H7 (cell line): ENCODE measurements around the gene TXNDC17. TPM values are rescaled to one million over a fixed set of nuclear protein-coding genes. Genes with fewer than 3 reads are reported as not detected.
"Not testable (repeated sequence)": the region's sequence is repeated elsewhere in the genome, so short reads cannot be mapped to it uniquely, and the experiment has no call there.

Source experiments
- DNase-seq: peaks from one replicate; pipeline ENCODE4 v3.0.0; 2012
- H3K27me3 ChIP-seq: 2 replicates; pipeline ENCODE4 v1.6.0; 2011; ENCODE audit warnings: mild to moderate bottlenecking, low read length; ENCODE audit not compliant: control insufficient read depth, insufficient read depth
- H3K36me3 ChIP-seq: replicated peaks from 2 replicates; pipeline ENCODE4 v1.5.1; 2011; ENCODE audit warnings: low read length; ENCODE audit not compliant: control insufficient read depth, insufficient read depth
- H3K4me3 ChIP-seq: 2 replicates; pipeline ENCODE4 v1.5.1; 2011; ENCODE audit warnings: low read depth, mild to moderate bottlenecking, control low read depth, low read length, moderate library complexity; ENCODE audit not compliant: insufficient read depth
- total RNA-seq: library from RNA; depleted of rRNA; stranded (reverse); fragments of >200 nt; shearing (Covaris generic); gene quantifications from 2 replicates; pipeline ENCODE4 v1.2.3, GENCODE V29; 2014; rRNA removed

The TXNDC17 gene
- total RNA-seq = 129 and 172 TPM in 2 replicates

- DNase-seq = peak; percentile 92
- Histone ChIP-seq H3K36me3 (peaks cover 4% of the 10 kb centered on the region), H3K4me3 (peak within 1 kb of the TSS; percentile 68), H3K27me3 (no peaks in the 10 kb centered on the region)
These were observed at the start of gene TXNDC17, which contains the start of gene KIAA0753 for GRCh38 chr17:6640536-6641246. TXNDC17 (plus strand) TSS chr17:6641060; CDS start chr17:6641083, 23 bp downstream. KIAA0753 (minus strand) TSS chr17:6640711; CDS start chr17:6635103, 5,608 bp downstream.

- H3K36me3 ChIP-seq = peaks cover 12% of the 10 kb centered on the region
- no peak for DNase-seq
- no peaks in the 10 kb centered on the region for H3K27me3 ChIP-seq
- H3K4me3 ChIP-seq = no peak overlapping the region
These were observed 49.2 kb upstream of the TXNDC17 start for GRCh38 chr17:6591599-6592158.

- Histone ChIP-seq H3K27me3 (no peaks in the 10 kb centered on the region), H3K36me3 (peaks cover 12% of the 10 kb centered on the region), H3K4me3 (no peak overlapping the region)
- DNase-seq = no peak
These were observed 48.7 kb upstream of the TXNDC17 start for GRCh38 chr17:6592173-6592572.

- peaks cover 10% of the 10 kb centered on the region for H3K36me3 ChIP-seq
- DNase-seq, H3K4me3 ChIP-seq, H3K27me3 ChIP-seq: not testable (repeated sequence)
These were observed 47.5 kb upstream of the TXNDC17 start for GRCh38 chr17:6593371-6593770.

GRCh38 chr17:6596081-6596480, 44.8 kb upstream of the TXNDC17 start:
- no peak for DNase-seq
- Histone ChIP-seq H3K4me3 (no peak overlapping the region), H3K27me3 (no peaks in the 10 kb centered on the region), H3K36me3 (peaks cover 5% of the 10 kb centered on the region)

GRCh38 chr17:6596511-6596910, 44.3 kb upstream of the TXNDC17 start:
- no peaks in the 10 kb centered on the region for H3K27me3 ChIP-seq
- DNase-seq = no peak
- H3K36me3 ChIP-seq = peaks cover 5% of the 10 kb centered on the region
- H3K4me3 ChIP-seq = no peak overlapping the region

- Histone ChIP-seq H3K4me3 (no peak overlapping the region), H3K36me3 (peaks cover 5% of the 10 kb centered on the region), H3K27me3 (no peaks in the 10 kb centered on the region)
- DNase-seq = no peak
These were observed 43.9 kb upstream of the TXNDC17 start for GRCh38 chr17:6596941-6597340.

- peaks cover 5% of the 10 kb centered on the region for H3K36me3 ChIP-seq
- DNase-seq = no peak
- H3K27me3 ChIP-seq = no peaks in the 10 kb centered on the region
- no peak overlapping the region for H3K4me3 ChIP-seq
These were observed 43.1 kb upstream of the TXNDC17 start for GRCh38 chr17:6597727-6598126.

- no peak for DNase-seq
- H3K4me3 ChIP-seq = no peak overlapping the region
- H3K27me3 ChIP-seq = no peaks in the 10 kb centered on the region
- peaks cover 5% of the 10 kb centered on the region for H3K36me3 ChIP-seq
These were observed 41.5 kb upstream of the TXNDC17 start for GRCh38 chr17:6599364-6599763.

- no peak for DNase-seq
- Histone ChIP-seq H3K4me3 (no peak overlapping the region), H3K27me3 (no peaks in the 10 kb centered on the region), H3K36me3 (peaks cover 5% of the 10 kb centered on the region)
These were observed 38.7 kb upstream of the TXNDC17 start for GRCh38 chr17:6602141-6602540.

- Histone ChIP-seq H3K27me3 (no peaks in the 10 kb centered on the region), H3K36me3 (peaks cover 7% of the 10 kb centered on the region), H3K4me3 (no peak overlapping the region)
- DNase-seq = no peak
These were observed 37.0 kb upstream of the TXNDC17 start for GRCh38 chr17:6603744-6604325.

- Histone ChIP-seq H3K4me3 (no peak overlapping the region), H3K36me3 (peaks cover 12% of the 10 kb centered on the region), H3K27me3 (no peaks in the 10 kb centered on the region)
- DNase-seq = no peak
These were observed 35.7 kb upstream of the TXNDC17 start for GRCh38 chr17:6605142-6605541.

- H3K4me3 ChIP-seq = no peak overlapping the region
- peaks cover 12% of the 10 kb centered on the region for H3K36me3 ChIP-seq
- H3K27me3 ChIP-seq = no peaks in the 10 kb centered on the region
- no peak for DNase-seq
These were observed 32.5 kb upstream of the TXNDC17 start for GRCh38 chr17:6608321-6608720.

GRCh38 chr17:6610011-6610410, 30.8 kb upstream of the TXNDC17 start:
- Histone ChIP-seq H3K27me3 (no peaks in the 10 kb centered on the region), H3K36me3 (peaks cover 12% of the 10 kb centered on the region), H3K4me3 (no peak overlapping the region)
- no peak for DNase-seq

- Histone ChIP-seq H3K36me3 (peaks cover 7% of the 10 kb centered on the region), H3K27me3 (no peaks in the 10 kb centered on the region), H3K4me3 (no peak overlapping the region)
- DNase-seq = no peak
These were observed 29.6 kb upstream of the TXNDC17 start for GRCh38 chr17:6611231-6611630.
